Activated CD4-positive, alpha-beta T cell treated with anti-CD3 and anti-CD28 coated beads, Interleukin-10, Interleukin-2, amounts not matched to agents 100 ng/mL and 50 ng/mL, durations not matched to agents 16 hours and 8 hours (primary cell): ENCODE results near the gene FOXRED2.

Experiments
- DNase-seq: peaks from one replicate; pipeline ENCODE4 v3.0.0-alpha.2; 2020

FOXRED2 gene

GRCh38 chr22:36445158-36445668 is 61.6 kb downstream of the FOXRED2 start:
- no peak for DNase-seq

DNA sequence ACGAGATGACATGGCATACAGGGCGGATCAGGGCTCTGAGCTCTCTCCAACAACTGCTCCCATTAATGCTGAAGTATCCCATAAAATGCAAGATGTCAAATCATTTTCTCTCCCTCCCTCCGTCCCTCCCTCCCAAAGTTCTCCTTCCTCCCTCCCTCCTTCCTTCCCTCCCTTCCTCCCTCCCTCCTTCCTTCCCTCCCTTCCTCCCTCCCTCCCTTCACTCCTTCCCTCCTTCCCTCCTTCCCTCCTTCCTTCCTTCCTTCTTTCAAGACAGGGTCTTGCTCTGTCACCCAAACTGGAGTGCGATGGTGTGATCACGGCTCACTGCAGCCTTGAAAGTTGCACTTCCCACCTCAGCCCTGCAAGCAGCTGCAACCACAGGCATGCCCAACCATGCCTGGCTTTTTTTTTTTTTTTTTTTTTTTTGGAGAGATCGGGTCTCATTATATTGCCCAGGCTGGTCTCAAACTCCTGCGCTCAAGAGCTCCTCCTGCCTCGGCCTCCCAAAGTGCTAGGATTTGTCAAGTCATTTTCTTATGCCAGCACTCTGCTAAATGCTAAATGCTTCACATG is 63.6 kb downstream of the FOXRED2 start:
- DNase-seq: no peak

GRCh38 chr22:36442506-36443197 is 64.2 kb downstream of the FOXRED2 start:
- no peak for DNase-seq

DNA sequence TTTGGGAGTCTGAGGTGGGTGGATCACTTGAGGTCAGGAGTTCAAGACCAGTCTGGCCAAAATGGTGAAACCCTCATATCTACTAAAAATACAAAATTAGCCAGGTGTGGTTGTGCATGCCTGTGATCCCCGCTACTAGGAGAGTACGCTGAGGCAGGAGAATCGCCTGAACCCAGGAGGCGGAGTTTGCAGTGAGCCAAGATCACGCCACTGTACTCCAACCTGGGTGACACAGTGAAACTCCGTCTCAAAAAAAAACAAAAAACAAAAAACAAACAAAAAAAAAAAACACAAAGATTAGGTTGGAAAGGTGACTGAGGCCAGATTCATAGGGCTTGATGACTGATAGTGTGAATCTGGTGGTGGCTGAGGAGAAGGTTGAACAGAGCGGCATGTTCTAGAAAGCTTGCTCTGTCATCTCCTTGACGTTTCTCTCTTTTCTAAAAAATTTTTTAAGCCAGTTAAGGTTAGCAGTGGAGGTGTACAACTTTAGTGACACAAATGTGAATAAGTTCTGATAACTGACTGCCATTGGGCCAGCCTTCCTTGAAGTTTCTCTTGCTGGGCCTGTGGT is 66.3 kb downstream of the FOXRED2 start:
- DNase-seq: no peak

GRCh38 chr22:36439481-36440271 is 67.2 kb downstream of the FOXRED2 start:
- no peak for DNase-seq
